Measurements from ENCODE around the gene LY6G5B.

LY6G5B gene

DNA sequence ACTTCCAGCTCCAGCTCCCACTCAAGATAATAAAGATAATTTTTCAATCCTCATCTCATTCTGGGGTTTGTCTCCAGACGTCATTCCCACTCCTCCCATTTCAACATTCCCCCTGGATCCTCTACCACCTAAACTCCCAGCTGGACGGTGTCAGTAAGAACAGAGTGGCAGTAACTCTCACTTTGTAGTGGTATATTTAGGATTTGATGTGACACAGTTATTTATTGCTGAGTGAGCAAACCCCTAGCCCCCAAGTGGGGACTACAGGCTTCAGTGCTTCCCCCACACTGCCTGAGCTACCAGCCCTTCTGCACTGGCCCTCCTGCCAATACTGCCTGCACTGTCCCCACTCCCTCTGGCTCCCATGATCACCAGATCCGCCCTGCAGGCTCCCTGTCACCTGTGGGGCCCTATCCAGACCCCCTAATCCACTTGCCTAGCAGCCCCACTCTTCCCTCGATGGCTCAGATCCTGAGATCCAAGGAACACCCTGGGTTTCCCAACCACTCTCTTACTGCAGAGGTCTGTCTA is 11.6 kb upstream of the LY6G5B start:
- Histone ChIP-seq H3K4me3 (ENCODE audit: low read length in 2 of 2) (peak overlapping the region in 1 of 2 donors; percentile 8), H3K9ac (ENCODE audit: low read length in 2 of 2) (peak overlapping the region; percentile 23 to 55)

DNA sequence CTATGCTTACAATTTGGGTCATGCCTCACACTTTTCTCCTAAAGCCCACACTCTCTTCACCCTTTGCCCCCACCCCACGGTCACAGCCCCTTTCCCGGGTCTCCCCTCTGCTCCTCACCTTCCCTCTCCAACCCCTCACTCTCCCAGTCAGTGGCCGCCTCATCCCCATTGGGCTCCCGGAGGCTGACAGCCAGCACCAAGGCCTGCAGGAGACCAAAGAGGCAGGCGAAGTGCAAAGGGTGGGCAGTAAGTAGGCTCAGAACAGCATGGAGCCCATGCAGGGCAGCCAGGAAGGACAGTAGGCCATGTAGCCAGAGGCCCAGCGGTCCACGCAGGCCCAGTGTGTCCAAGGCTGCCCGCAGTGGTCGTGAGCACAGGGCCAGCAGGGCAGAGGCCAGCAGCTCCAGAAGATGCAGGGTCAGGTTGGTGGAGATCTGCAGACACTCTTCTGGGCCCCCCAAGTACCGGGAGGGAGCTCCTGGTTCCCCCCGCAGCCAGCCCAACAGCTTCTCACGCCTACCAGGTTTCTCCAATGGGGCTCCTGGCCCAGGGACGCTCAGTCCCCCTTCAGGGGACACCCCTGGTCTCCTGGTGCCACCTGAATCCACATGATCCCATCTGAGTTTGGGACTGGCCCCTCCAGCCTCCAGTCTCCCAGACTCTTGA is 10.7 kb upstream of the LY6G5B start:
- Histone ChIP-seq H3K27ac (ENCODE audit: low read length) (peak overlapping the region; percentile 87), H3K9ac (ENCODE audit: low read length in 2 of 2) (peak overlapping the region; percentile 93 to 98), H3K27me3 (ENCODE audit: control insufficient read depth in 1 of 2, insufficient read depth in 2 of 2, low read length in 2 of 2) (no peaks in the 10 kb centered on the region), H3K36me3 (ENCODE audit: control insufficient read depth in 2 of 2, insufficient read depth in 2 of 2, low read length in 2 of 2) (peaks cover 0 to 24% of the 10 kb centered on the region in 2 donors), H3K4me3 (ENCODE audit: low read length in 2 of 2) (peak overlapping the region; percentile 96 to 97), H3K9me3 (ENCODE audit: control insufficient read depth in 2 of 2, low read length in 2 of 2) (no peaks in the 10 kb centered on the region), H3K4me1 (ENCODE audit: control insufficient read depth, insufficient read depth, low read length) (peaks cover 50% of the 10 kb centered on the region)

More for the DNA sequence above, 11.6 kb upstream of the LY6G5B start:
- no peaks in the 10 kb centered on the region for H3K9me3 ChIP-seq (ENCODE audit: control insufficient read depth in 2 of 2, low read length in 2 of 2)
- H3K36me3 ChIP-seq (ENCODE audit: control insufficient read depth in 2 of 2, insufficient read depth in 2 of 2, low read length in 2 of 2): peaks cover 0 to 24% of the 10 kb centered on the region in 2 donors
- peaks cover 46% of the 10 kb centered on the region for H3K4me1 ChIP-seq (ENCODE audit: control insufficient read depth, insufficient read depth, low read length)
- H3K27ac ChIP-seq (ENCODE audit: low read length): no peak overlapping the region
- H3K27me3 ChIP-seq (ENCODE audit: control insufficient read depth in 1 of 2, insufficient read depth in 2 of 2, low read length in 2 of 2): no peaks in the 10 kb centered on the region

DNA sequence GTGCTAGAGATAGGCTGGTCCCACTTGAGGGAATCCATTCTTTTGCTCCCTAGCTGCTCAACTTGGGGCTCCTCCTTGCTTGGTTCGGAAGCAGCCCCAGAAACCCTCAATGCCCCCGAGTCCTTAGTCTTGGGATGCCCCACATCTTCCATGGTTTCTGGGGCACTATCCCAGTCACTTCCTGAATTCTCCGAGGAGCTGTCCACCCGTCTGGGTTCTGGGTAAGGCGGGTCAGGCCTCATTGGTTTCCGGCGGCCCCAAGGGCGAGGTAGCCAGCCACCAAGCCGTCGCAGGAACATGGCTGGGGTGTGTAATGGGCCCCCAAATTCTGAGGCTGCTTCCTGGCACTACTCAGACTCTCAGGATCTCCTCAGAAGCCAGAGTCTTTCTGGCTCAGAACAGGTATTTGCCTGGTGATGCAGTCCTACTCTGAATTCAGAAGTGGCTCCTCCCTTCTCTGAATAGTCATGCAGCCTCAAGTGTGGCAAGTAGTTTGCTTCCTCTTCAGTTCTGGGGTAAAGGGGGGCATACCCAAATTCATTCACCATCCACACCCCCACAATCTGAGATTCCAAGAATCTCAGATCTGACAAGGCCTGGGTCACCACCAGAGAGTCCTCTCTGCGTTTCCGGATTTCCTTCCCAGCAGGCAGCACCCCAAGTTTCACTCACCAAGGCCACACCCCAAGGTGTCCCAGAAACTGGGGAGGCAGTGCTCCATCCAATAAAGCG is 10.0 kb upstream of the LY6G5B start:
- H3K36me3 ChIP-seq (ENCODE audit: control insufficient read depth in 2 of 2, insufficient read depth in 2 of 2, low read length in 2 of 2): peaks cover 0 to 24% of the 10 kb centered on the region in 2 donors
- H3K4me1 ChIP-seq (ENCODE audit: control insufficient read depth, insufficient read depth, low read length): peaks cover 54% of the 10 kb centered on the region
- H3K27me3 ChIP-seq (ENCODE audit: control insufficient read depth in 1 of 2, insufficient read depth in 2 of 2, low read length in 2 of 2): no peaks in the 10 kb centered on the region
- no peaks in the 10 kb centered on the region for H3K9me3 ChIP-seq (ENCODE audit: control insufficient read depth in 2 of 2, low read length in 2 of 2)
- H3K4me3 ChIP-seq (ENCODE audit: low read length in 2 of 2): peak overlapping the region; percentile 96 to 97
- H3K27ac ChIP-seq (ENCODE audit: low read length): peak overlapping the region; percentile 87
- peak overlapping the region; percentile 93 to 98 for H3K9ac ChIP-seq (ENCODE audit: low read length in 2 of 2)

DNA sequence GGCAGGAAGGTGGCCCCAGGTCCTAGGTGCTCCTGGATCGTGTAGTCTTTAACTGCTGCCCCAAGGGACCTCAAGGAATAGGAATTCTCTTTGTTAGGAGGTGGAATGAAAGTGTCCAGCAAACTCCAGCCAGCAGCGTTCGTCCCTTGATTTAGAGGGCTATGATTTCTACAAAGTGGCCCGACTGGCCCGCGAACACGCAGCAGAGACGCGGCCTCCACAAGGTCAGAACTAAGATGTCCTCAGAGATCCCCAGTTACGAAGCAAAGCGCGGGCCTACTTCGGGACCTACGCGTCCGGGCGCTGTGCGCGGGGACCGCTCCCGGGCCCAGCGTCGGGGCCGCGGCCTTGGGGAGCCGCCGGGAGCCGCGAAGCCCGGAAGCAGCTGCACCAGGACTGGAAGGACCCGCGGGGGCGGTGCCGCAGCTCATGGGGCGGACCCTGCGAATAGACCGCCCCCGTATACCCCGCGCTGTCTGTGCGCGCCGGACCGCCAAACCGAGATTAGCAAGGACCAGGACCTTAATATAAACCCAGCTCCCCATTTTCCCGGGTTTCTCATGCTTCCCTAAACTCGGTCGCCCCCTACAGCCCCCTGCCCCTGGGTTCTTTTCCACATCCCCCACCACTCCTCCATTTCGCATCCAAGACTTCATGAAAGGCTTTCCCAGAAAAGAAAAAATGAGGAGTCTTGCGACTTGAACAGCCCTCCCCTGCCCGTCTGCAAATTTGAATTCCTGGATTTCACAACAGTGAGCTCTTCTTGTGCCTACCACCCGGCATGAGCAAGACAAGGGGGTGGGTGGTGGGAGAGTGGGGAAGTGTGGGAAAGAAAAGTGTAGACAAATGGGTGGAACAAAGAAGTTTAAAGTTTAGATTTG is 9.2 kb upstream of the LY6G5B start, which contains the start of gene C6orf47:
TSS of gene C6orf47 (minus strand) at position 398 of the 881 bp plus-strand sequence. CDS start 831 bp downstream, outside the sequence.
- H3K27me3 ChIP-seq (ENCODE audit: control insufficient read depth in 1 of 2, insufficient read depth in 2 of 2, low read length in 2 of 2): no peaks in the 10 kb centered on the region
- no peaks in the 10 kb centered on the region for H3K9me3 ChIP-seq (ENCODE audit: control insufficient read depth in 2 of 2, low read length in 2 of 2)
- H3K4me1 ChIP-seq (ENCODE audit: control insufficient read depth, insufficient read depth, low read length): peaks cover 57% of the 10 kb centered on the region
- H3K9ac ChIP-seq (ENCODE audit: low read length in 2 of 2): peak within 1 kb of the TSS; percentile 93 to 98
- peak within 1 kb of the TSS; percentile 87 for H3K27ac ChIP-seq (ENCODE audit: low read length)
- H3K36me3 ChIP-seq (ENCODE audit: control insufficient read depth in 2 of 2, insufficient read depth in 2 of 2, low read length in 2 of 2): peaks cover 0 to 20% of the 10 kb centered on the region in 2 donors
- H3K4me3 ChIP-seq (ENCODE audit: low read length in 2 of 2): peak within 1 kb of the TSS; percentile 96 to 97

DNA sequence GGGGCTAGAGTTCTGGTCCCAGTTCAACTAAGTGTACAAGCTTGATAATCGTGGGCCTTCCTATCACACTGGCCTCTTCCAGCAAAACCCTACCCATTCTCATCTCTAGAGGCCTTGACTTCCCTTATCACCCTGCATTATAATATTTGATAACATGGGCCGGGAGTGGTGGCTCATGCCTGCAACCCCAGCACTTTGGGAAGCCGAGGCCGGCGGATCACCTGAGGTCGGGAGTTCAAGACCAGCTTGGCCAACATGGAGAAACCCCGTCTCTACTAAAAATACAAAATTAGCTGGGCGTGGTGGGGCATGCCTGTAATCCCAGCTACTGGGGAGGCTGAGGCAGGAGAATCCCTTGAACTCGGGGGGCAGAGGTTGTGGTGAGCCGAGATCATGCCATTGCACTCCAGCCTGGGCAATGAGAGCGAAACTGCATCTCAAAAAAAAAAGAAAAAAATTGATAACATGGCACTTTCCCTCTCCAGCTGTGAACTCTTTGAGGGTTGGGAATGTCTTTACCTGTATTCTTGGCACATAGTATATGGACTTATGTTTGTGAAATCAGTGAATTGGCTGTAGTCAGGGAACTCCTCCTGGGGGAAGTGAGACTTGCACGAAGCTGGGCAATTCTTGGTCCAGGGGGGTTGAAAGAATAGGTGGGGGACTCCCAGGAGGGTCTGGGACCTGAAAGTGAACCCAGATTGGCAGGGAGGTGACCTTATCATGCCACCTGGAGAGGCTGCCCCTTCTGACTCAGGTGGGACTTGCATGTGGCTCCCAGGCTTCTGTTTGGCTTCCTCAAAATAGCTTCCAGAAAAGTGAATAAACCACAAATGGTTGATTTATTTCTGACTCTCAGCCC is 8.3 kb upstream of the LY6G5B start:
- Histone ChIP-seq H3K4me1 (ENCODE audit: control insufficient read depth, insufficient read depth, low read length) (peaks cover 59% of the 10 kb centered on the region), H3K36me3 (ENCODE audit: control insufficient read depth in 2 of 2, insufficient read depth in 2 of 2, low read length in 2 of 2) (peaks cover 0 to 17% of the 10 kb centered on the region in 2 donors), H3K9ac (ENCODE audit: low read length in 2 of 2) (peak overlapping the region; percentile 93 to 98), H3K27ac (ENCODE audit: low read length) (peak overlapping the region; percentile 87), H3K4me3 (ENCODE audit: low read length in 2 of 2) (peak overlapping the region; percentile 96 to 97), H3K9me3 (ENCODE audit: control insufficient read depth in 2 of 2, low read length in 2 of 2) (no peaks in the 10 kb centered on the region), H3K27me3 (ENCODE audit: control insufficient read depth in 1 of 2, insufficient read depth in 2 of 2, low read length in 2 of 2) (no peaks in the 10 kb centered on the region)

DNA sequence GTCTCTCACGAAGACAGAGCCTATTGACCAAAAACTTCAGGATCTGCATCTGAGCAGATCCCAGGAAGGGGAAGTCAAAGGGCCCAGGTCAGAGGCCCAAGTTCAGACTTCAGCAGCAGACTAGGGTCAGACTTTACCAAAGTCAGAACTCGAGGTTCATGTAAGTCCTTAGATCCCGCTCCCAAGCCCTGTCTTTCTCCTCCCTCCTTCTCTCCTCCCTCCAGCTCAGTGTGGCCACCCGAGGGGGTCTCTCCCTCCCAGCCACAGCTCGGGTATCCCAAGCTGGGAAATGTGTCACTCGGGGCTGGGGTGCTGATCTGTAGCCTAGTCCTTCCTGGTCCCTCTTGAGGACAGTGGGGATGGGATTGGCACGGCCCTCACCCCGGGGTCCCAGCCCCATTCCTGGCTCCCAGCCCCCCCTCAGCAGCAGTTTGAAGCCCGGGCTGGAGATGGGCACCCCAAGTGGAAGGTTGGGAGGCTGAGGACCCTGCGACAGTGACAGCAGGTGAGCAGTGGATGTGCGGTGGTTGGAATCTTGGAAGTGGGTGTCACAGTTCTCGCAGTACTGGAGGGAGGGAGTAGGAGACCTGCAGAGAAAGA is 7.6 kb upstream of the LY6G5B start:
- Histone ChIP-seq H3K27ac (ENCODE audit: low read length) (no peak overlapping the region), H3K4me1 (ENCODE audit: control insufficient read depth, insufficient read depth, low read length) (peaks cover 67% of the 10 kb centered on the region), H3K4me3 (ENCODE audit: low read length in 2 of 2) (no peak overlapping the region), H3K36me3 (ENCODE audit: control insufficient read depth in 2 of 2, insufficient read depth in 2 of 2, low read length in 2 of 2) (peaks cover 0 to 14% of the 10 kb centered on the region in 2 donors), H3K9me3 (ENCODE audit: control insufficient read depth in 2 of 2, low read length in 2 of 2) (no peaks in the 10 kb centered on the region), H3K9ac (ENCODE audit: low read length in 2 of 2) (no peak overlapping the region), H3K27me3 (ENCODE audit: control insufficient read depth in 1 of 2, insufficient read depth in 2 of 2, low read length in 2 of 2) (no peaks in the 10 kb centered on the region)

DNA sequence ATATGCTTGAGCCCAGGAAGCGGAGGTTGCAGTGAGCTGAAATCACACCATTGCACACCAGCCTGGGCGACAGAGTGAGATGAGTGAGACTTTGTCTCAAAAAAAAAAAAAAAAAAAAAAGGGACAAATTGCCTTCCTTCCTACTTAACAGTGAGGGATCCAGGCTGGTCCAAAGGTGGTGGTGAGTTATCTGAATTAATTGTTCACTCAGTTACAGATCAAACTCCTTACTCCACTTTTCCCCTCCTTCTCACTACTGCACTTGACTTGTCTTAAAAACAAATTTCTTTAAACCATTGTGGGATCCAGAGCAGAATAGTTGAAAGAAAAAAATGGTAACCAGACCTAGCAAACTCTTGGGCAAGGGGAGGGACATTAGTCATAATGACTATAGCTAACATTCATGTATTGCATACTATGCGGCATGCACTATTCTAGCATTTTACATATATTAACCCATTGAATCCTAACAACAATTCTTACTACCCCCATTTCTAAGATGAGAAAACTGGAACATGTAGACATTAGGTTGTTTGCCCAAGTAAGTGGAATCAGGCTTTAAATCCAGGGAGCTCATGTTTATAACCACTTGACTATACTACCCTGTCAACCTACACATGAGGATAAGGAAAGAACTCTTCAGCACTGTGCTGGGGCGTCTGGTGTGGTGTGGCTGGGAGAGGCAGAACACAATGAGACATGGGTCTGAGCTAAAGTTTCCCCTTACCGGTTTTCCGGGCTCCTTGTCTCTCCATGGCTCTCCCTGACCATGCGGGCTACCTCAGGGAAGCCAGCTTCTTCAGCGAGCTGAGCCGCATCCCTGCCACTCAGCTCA is 6.4 kb upstream of the LY6G5B start:
- no peaks in the 10 kb centered on the region for H3K9me3 ChIP-seq (ENCODE audit: control insufficient read depth in 2 of 2, low read length in 2 of 2)
- peak overlapping the region; percentile 83 to 95 for H3K4me3 ChIP-seq (ENCODE audit: low read length in 2 of 2)
- no peaks in the 10 kb centered on the region for H3K27me3 ChIP-seq (ENCODE audit: control insufficient read depth in 1 of 2, insufficient read depth in 2 of 2, low read length in 2 of 2)
- H3K27ac ChIP-seq (ENCODE audit: low read length): peak overlapping the region; percentile 97
- H3K36me3 ChIP-seq (ENCODE audit: control insufficient read depth in 2 of 2, insufficient read depth in 2 of 2, low read length in 2 of 2): peaks cover 10 to 19% of the 10 kb centered on the region in 2 donors
- peak overlapping the region; percentile 94 to 95 for H3K9ac ChIP-seq (ENCODE audit: low read length in 2 of 2)
- peaks cover 63% of the 10 kb centered on the region for H3K4me1 ChIP-seq (ENCODE audit: control insufficient read depth, insufficient read depth, low read length)

DNA sequence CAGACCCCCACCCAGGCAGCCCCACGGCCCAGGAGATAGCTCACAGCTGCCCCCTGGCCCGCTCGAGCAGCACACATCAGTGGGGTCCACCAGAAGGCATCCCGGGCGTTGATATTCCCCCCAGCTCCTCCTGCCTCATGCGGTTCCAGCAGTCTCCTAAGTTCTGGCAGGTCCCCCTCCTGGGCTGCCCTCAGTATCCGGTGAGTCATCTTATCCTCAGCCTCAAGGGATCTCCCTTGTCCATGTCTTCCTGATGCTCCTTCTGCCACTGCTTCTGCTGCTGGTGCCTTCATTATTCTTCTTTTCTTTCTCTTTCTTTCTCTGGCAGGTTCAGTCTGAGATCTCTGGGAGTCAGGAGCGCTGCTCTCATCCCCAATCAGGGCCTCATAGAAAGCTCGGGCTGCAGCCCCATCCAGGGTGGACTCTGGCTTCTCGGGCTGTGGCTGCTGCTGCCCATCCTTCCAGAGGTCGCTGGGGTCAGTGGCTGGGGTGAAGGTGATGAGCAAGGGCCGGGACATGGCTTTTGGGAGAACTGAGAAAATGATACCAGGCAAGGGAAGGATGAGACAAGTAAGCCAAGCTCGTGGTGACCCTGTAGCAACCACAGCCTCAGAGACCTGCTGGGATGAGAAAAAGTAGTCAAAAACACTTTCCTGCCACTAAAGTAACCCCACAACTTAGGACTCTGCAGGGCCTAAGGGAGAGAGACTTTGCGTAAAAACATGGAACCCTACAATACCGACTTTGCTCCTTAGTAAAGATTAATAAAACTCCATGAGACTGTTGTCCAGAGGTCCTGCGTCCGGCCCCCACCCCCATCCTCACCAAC is 5.6 kb upstream of the LY6G5B start:
- peak overlapping the region; percentile 83 to 95 for H3K4me3 ChIP-seq (ENCODE audit: low read length in 2 of 2)
- H3K9ac ChIP-seq (ENCODE audit: low read length in 2 of 2): peak overlapping the region; percentile 94 to 95
- H3K4me1 ChIP-seq (ENCODE audit: control insufficient read depth, insufficient read depth, low read length): peaks cover 58% of the 10 kb centered on the region
- H3K36me3 ChIP-seq (ENCODE audit: control insufficient read depth in 2 of 2, insufficient read depth in 2 of 2, low read length in 2 of 2): peaks cover 18 to 27% of the 10 kb centered on the region in 2 donors
- no peaks in the 10 kb centered on the region for H3K27me3 ChIP-seq (ENCODE audit: control insufficient read depth in 1 of 2, insufficient read depth in 2 of 2, low read length in 2 of 2)
- peak overlapping the region; percentile 97 for H3K27ac ChIP-seq (ENCODE audit: low read length)
- H3K9me3 ChIP-seq (ENCODE audit: control insufficient read depth in 2 of 2, low read length in 2 of 2): no peaks in the 10 kb centered on the region

Measured in stomach smooth muscle (tissue), 2 donors.